GM19239 (cell line): ENCODE results near the gene MAGEA10.
"Not testable (repeated sequence)": the region's sequence is repeated elsewhere in the genome, so short reads cannot be mapped to it uniquely, and the experiment has no call there.

Source experiments
- DNase-seq: peaks from one replicate; pipeline ENCODE4 v3.0.0; 2011; ENCODE audit warnings: low spot score; ENCODE audit not compliant: insufficient read length
- FAIRE-seq: peaks from 2 replicates; lab custom pipeline; 2011; peaks lifted over from hg19 to GRCh38; lab: Jason Lieb, UNC

The MAGEA10 gene

GRCh38 chrX:152138388-152138784 is at the start of gene MAGEA10:
Gene MAGEA10 (minus strand): TSS chrX:152138577. CDS start chrX:152135620, 2,957 bp downstream.
- FAIRE-seq (no peak), DNase-seq (no peak)

- DNase-seq (no peak), FAIRE-seq (no peak)
Observed at GRCh38 chrX:152177497-152178269, 39.3 kb upstream of the MAGEA10 start.

- FAIRE-seq, result no peak
- DNase-seq, result no peak
Observed at GRCh38 chrX:152177052-152177451, 38.7 kb upstream of the MAGEA10 start.

- not testable (repeated sequence) for DNase-seq
Observed at GRCh38 chrX:152175892-152176291, 37.5 kb upstream of the MAGEA10 start.

DNA sequence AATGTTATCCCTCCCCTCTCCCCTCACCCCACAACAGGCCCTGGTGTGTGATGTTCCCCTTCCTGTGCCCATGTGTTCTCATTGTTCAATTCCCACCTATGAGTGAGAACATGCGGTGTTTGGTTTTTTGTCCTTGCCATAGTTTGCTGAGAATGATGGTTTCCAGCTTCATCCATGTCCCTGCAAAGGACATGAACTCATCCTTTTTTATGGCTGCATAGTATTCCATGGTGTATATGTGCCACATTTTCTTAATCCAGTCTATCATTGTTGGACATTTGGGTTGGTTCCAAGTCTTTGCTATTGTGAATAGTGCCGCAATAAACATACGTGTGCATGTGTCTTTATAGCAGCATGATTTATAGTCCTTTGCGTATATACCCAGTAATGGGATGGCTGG is 35.5 kb upstream of the MAGEA10 start:
- not testable (repeated sequence) for DNase-seq, FAIRE-seq

More at GRCh38 chrX:152175892-152176291, 37.5 kb upstream of the MAGEA10 start:
- FAIRE-seq, result not testable (repeated sequence)

- FAIRE-seq (no peak), DNase-seq (no peak)
Observed at GRCh38 chrX:152170621-152171020, 32.2 kb upstream of the MAGEA10 start.

GRCh38 chrX:152165033-152165743 is 26.8 kb upstream of the MAGEA10 start:
- FAIRE-seq, result no peak
- no peak for DNase-seq

DNA sequence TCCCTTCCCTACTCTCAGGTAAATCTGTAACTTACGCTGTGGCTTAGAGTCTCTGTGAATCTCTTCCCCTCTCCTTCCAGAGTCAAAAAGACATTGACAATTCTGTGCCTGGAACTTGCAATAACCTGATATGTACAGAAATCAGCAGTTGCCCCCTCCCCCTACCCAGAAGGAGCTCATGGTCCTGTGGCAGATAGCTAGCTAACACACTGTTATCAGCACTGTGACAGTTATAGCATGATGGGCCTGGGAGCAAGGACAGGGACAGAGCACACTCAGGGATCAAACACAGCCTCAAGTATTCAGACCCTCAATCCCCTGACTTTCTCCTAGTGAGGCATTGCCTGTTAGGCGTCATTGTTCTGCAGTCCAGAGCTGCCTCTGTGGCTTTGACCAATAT is 18.7 kb upstream of the MAGEA10 start:
- DNase-seq (no peak), FAIRE-seq (no peak)

DNA sequence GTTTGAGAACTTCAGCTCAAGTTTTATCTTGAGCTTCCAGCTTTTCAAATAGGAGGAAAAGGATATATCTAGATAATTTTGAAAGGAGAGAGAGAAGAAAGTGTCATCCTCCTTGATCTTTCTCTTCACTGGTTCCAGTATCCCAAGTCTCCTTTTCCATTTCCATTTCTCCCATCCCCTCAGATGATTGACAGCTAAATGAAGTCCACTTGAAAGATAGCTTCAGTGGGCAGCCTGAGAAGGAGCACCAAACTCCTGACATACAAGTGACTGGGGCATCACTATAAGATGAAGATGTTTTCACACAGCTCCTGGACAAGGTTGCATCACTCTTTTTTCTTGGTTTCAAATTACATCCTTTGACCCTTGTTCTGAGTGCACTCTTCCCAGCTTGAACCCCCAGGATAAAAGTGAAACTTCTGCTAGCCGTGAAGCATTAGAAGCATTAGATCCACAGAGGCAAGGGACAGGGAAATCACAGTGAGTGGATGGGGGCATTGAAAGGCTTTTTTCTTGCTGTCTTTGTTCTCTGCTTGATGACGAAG is 17.5 kb upstream of the MAGEA10 start:
- FAIRE-seq (no peak), DNase-seq (no peak)

GRCh38 chrX:152154050-152154449 is 15.7 kb upstream of the MAGEA10 start:
- no peak for FAIRE-seq

GRCh38 chrX:152151256-152151655 is 12.9 kb upstream of the MAGEA10 start:
- DNase-seq, result no peak
- no peak for FAIRE-seq

More at GRCh38 chrX:152154050-152154449, 15.7 kb upstream of the MAGEA10 start:
- no peak for DNase-seq

- FAIRE-seq (no peak), DNase-seq (no peak)
Observed at GRCh38 chrX:152149648-152150047, 11.3 kb upstream of the MAGEA10 start.

DNA sequence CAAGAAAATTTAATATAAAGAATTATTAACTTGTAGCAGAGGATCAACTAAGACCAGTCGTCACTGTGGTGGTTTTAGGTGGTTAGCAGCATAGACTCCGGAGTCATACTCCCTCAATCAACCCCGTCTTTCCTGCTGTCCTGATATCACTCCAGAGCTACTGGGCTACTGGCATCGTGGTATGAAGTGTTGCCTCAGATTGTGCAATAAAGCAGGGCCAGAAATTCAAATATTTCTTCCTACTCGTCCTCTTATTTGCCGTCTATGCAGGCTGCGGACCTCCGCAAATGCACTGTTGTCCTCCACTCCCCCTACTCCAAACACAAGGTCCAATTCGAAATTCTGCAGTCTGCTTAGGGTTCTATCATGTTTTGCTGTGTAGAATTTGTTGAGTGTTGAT is 1.2 kb upstream of the MAGEA10 start:
- FAIRE-seq (no peak), DNase-seq (no peak)

DNA sequence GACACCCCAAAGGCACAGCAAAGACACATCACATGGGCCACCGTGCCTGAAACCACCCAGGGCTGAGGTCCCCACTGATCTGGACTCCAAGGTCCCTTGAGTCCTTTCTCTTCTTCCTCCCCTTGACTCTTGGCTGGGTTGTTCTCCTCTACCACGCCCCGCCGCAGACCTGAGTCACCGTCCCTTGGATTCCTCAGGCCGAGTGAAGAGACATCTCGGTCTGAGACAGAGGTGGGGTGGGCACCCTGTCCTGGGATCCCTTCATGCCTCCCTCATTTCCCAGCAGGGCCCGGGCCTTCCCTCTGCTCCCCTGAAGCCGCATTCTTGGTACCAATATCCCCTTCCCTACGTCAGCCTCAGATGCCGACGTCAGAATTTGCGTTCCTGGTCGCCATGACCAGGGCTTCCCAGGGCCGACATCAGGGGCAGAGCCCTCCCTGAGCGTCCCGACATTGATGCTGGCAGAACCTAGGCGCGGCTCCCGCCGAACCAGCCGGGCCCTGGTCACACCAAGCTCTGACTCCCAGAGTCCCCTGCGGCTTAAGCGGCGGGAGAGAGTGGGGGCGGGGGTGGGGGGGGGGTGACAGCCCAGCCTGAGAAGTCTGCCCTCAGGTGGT is 498 bp downstream of the MAGEA10 start:
- FAIRE-seq (no peak), DNase-seq (no peak)

DNA sequence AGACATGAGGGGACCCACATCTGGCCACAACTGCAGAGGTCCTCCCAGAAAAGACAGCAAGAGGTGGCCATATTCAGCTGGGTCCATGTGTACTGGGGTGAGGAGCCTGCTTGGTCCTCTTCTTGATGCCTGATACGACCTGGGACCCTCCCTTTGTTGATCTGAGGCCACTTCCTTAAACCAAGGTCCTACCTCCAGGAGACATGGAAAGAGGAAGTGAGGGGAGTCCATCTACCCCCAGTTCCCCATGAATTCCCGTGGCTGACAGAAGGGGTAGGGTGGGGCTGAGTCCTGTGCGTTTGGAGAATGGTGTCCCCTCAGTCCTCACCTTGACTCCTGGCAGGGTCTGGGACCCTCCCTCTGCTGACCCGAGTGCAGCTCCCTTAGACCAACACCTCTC is 2.1 kb downstream of the MAGEA10 start:
- FAIRE-seq, result no peak

DNA sequence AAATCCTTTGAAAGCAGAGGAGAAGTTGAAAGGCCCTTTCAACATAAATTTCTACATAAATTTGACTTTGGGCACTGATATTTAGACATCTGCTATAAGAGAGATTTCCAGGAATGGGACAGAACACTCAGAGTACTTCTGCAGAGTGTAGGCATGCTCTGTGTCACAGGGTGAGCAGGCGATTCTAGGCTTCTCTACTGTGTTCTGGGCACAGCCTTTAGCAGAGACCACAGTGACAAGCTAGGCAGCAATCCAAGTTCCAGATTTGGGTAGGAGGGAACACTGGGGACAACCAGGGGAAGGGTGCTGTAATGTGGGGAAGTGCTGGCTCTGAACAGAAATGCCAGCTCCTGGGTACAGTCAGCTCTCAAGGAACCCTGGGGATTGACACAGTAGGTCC is 6.9 kb downstream of the MAGEA10 start:
- FAIRE-seq (no peak), DNase-seq (no peak)

More for the DNA sequence above, 2.1 kb downstream of the MAGEA10 start:
- no peak for DNase-seq

DNA sequence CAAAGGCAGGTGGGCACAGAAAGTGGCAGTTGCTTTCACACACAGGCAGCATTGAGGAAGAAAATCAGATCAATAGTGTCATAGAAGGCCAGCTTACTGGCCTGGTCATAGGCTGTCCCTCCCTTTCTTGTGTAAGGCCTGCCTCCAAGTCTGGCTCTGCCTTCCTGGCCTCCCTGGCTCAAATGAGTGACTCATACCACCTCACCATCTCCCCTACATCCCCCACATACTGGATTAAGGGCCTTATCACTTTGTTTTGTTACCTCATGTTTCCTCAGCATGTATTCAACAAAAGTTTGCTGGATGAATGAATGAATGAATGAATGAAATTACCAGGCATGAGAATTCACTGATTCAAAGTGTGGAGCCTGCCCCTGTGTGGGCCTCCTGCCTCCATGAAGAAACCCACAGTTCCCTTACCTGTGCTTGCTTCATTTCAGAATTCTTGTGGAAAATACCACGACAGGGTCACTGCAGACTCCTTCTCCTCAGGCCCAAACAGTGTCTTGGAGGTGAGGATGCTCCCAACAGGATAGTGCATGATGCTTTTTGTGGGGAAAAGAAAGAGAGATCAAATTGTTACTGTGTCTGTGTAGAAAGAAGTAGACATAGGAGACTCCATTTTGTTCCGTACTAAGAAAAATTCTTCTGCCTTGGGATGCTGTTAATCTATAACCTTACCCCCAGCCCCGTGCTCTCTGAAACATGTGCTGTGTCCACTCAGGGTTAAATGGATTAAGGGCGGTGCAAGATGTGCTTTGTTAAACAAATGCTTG is 9.1 kb downstream of the MAGEA10 start:
- not testable (repeated sequence) for FAIRE-seq, DNase-seq

GRCh38 chrX:152117305-152117704 is 21.1 kb downstream of the MAGEA10 start:
- no peak for DNase-seq
- no peak for FAIRE-seq

GRCh38 chrX:152108527-152108926 is 29.9 kb downstream of the MAGEA10 start:
- DNase-seq (no peak), FAIRE-seq (no peak)

DNA sequence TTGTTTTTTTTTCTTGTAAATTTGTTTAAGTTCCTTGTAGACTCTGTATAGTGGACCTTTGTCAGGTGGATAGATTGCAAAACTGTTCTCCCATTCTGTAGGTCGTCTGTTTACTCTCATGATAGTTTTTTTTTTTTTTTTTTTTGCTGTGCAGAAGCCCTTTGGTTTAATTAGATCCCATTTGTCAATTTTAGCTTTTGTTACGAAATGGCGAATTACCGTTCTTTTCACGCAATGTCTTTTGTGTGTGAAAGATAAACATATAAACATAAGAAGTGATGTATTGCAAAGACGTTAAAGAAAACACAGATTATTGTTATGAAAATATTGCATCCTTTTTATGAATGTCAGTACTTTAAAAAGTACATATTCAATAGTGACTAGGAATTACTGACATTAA is 34.5 kb downstream of the MAGEA10 start:
- no peak for FAIRE-seq
- no peak for DNase-seq
